Ascending aorta (tissue), 2 donors: ENCODE measurements around the gene TMSB15B. TPM values are rescaled to one million over a fixed set of nuclear protein-coding genes. Genes with fewer than 3 reads are reported as not detected.
"Not testable (repeated sequence)": the region's sequence is repeated elsewhere in the genome, so short reads cannot be mapped to it uniquely, and the experiment has no call there.

Experiments
- DNase-seq, 2 donors: peaks; one replicate each; pipeline ENCODE4 v3.0.0-alpha.2; 2019; ENCODE audit warnings: low spot score in 2 of 2
- H3K27ac ChIP-seq, 2 donors: fragments of 200-600 bp; sonication (generic); one replicate each; pipeline ENCODE4 v1.5.1; 2016 to 2017; ENCODE audit warnings: mild to moderate bottlenecking in 1 of 2
- H3K27me3 ChIP-seq: fragments of 200-600 bp; sonication (generic); one replicate; pipeline ENCODE4 v1.5.1; 2017
- H3K36me3 ChIP-seq, 2 donors: fragments of 200-600 bp; sonication (generic); one replicate each; pipeline ENCODE4 v1.5.1; 2016
- H3K4me1 ChIP-seq, 2 donors: fragments of 200-600 bp; sonication (generic); one replicate each; pipeline ENCODE4 v1.5.1; 2016 to 2017; ENCODE audit warnings: mild to moderate bottlenecking in 1 of 2
- H3K4me3 ChIP-seq, 2 donors: fragments of 200-600 bp; sonication (generic); one replicate each; pipeline ENCODE4 v1.5.1; 2016 to 2017; ENCODE audit warnings: mild to moderate bottlenecking in 1 of 2
- H3K9me3 ChIP-seq, 2 donors: fragments of 200-600 bp; sonication (generic); one replicate each; pipeline ENCODE4 v1.5.1; 2016
- CTCF ChIP-seq, 3 experiments: fragments of 200-600 bp in 2 of 3; fragments of 450-650 bp in 1 of 3; sonication (generic) in 2 of 3; IDR thresholded peaks; one replicate each; pipeline ENCODE4 v1.5.1; 2016 to 2019; ENCODE audit warnings: antibody characterized with exemption in 3 of 3, mild to moderate bottlenecking in 1 of 3, moderate library complexity in 1 of 3
- intact Hi-C: fragments of 100-400 bp; cut with DNase I; formaldehyde crosslinking; loops from one replicate; pipeline ENCODE4 v1.15.1; 2023
- total RNA-seq: library from RNA; depleted of rRNA; stranded (reverse); fragments of >200 nt; gene quantifications from one replicate; pipeline ENCODE4 v1.1.0, GENCODE V29; 2016

The TMSB15B gene
- total RNA-seq, 1 donor from 2014 or later, result 0.32 TPM

GRCh38 chrX:103953353-103953752, 9.1 kb upstream of the TMSB15B start:
- no peaks in the 10 kb centered on the region for H3K36me3 ChIP-seq
- DNase-seq, result no peak
- TF ChIP-seq CTCF (IDR thresholded peaks at IDR 0.05), result no peak
- H3K4me3 ChIP-seq, result no peak overlapping the region
- intact Hi-C loops, result no loop called here
- H3K27me3 ChIP-seq, result no peaks in the 10 kb centered on the region
- H3K9me3 ChIP-seq, result no peaks in the 10 kb centered on the region
- H3K4me1 ChIP-seq, result no peaks in the 10 kb centered on the region
- no peak overlapping the region for H3K27ac ChIP-seq

GRCh38 chrX:103954259-103954658, 8.2 kb upstream of the TMSB15B start:
- intact Hi-C loops, result no loop called here
- Histone ChIP-seq H3K4me1 (no peaks in the 10 kb centered on the region), H3K27ac (no peak overlapping the region), H3K27me3 (no peaks in the 10 kb centered on the region), H3K36me3 (no peaks in the 10 kb centered on the region), H3K9me3 (no peaks in the 10 kb centered on the region), H3K4me3 (no peak overlapping the region)
- TF ChIP-seq CTCF (IDR thresholded peaks at IDR 0.05), result no peak
- no peak for DNase-seq

DNA sequence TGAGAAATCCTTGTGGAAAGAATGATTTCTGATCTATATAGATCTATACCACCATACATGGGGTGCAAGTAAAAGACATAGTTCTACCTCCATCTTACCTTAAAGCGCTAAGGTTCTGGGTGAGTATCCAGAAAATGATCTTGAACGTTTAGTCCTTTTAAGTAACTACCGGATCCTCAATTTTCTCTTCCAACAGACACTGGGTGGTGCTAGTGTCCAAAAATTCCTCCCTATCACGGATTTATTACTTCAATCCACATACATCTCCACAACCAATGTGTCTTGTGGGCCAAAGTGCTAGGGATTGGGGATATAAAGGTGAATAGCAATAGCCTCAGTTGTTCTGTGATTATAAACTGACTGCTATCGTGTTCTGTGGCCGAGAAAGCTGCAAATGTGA, 1.8 kb upstream of the TMSB15B start:
- intact Hi-C loops, H3K36me3 ChIP-seq, H3K4me1 ChIP-seq, H3K27me3 ChIP-seq, H3K9me3 ChIP-seq, H3K27ac ChIP-seq, DNase-seq, H3K4me3 ChIP-seq: not testable (repeated sequence)

- H3K9me3 ChIP-seq, H3K4me1 ChIP-seq, H3K27ac ChIP-seq, H3K27me3 ChIP-seq, H3K36me3 ChIP-seq, H3K4me3 ChIP-seq, DNase-seq, intact Hi-C loops: not testable (repeated sequence)
Observed at GRCh38 chrX:103983508-103983907, 21.1 kb downstream of the TMSB15B start.

DNA sequence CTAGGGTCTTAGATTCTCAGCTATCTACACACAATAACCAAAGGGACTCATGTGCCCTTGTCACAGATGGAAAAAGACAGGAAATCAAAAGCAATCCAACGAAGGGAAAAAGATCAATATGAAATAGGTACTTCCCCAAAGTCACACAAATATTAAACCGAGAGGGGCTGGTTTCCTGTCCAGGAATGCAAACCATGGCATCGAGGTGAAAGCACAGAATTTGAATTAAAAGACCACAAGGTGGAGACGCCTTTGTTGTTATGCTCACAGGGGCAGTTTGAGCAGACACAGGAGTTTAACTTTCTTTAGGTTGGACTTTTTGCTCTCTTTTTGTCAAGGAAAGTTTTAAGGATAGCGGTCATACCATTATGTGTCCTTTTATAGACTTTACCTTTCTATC, 36.8 kb downstream of the TMSB15B start:
- intact Hi-C loops, result no loop called here
- Histone ChIP-seq H3K4me3 (no peak overlapping the region), H3K4me1 (peaks cover 0 to 17% of the 10 kb centered on the region in 2 donors), H3K27me3 (no peaks in the 10 kb centered on the region), H3K9me3 (no peaks in the 10 kb centered on the region), H3K27ac (no peak overlapping the region), H3K36me3 (no peaks in the 10 kb centered on the region)
- no peak for DNase-seq
- no peak for TF ChIP-seq CTCF (IDR thresholded peaks at IDR 0.05)

- Histone ChIP-seq H3K4me3 (no peak overlapping the region), H3K36me3 (no peaks in the 10 kb centered on the region), H3K27ac (no peak overlapping the region), H3K9me3 (no peaks in the 10 kb centered on the region), H3K4me1 (no peaks in the 10 kb centered on the region), H3K27me3 (no peaks in the 10 kb centered on the region)
- TF ChIP-seq CTCF (IDR thresholded peaks at IDR 0.05), result no peak
- intact Hi-C loops, result no loop called here
- no peak for DNase-seq
Observed at GRCh38 chrX:104008831-104009230, 46.4 kb downstream of the TMSB15B start.

GRCh38 chrX:104013158-104013557, 50.7 kb downstream of the TMSB15B start:
- H3K27ac ChIP-seq, result no peak overlapping the region
- no peak overlapping the region for H3K4me3 ChIP-seq
- no peaks in the 10 kb centered on the region for H3K27me3 ChIP-seq
- no peaks in the 10 kb centered on the region for H3K36me3 ChIP-seq
- no peaks in the 10 kb centered on the region for H3K9me3 ChIP-seq
- TF ChIP-seq CTCF (IDR thresholded peaks at IDR 0.05), result no peak
- intact Hi-C loops, result no loop called here
- no peak for DNase-seq
- no peaks in the 10 kb centered on the region for H3K4me1 ChIP-seq
